T-cell (primary cell): ENCODE results near the gene CCDC88C. TPM values are rescaled to one million over a fixed set of nuclear protein-coding genes. Genes with fewer than 3 reads are reported as not detected.
A peak's percentile ranks its signal among the peaks of the same experiment; 100 is the strongest.

Experiments used
- ATAC-seq, 4 experiments: fragments of 200-7000 bp in 3 of 4; fragments of 150-1000 bp in 1 of 4; cut with Tn5 transposase; replicated peaks in 1 of 4; 1 replicate in 3 of 4; 2 replicates in 1 of 4; pipeline ENCODE4 v1.10.0; 2021; ENCODE audit warnings: moderate library complexity in 3 of 4, mild to moderate bottlenecking in 2 of 4, moderate number of reproducible peaks in 1 of 4
- CTCF ChIA-PET, 2 donors: fragments of 300-600 bp; sonication (Branson Sonifier 250); formaldehyde crosslinking; loops; one replicate each; lab custom pipeline; 2022; ENCODE audit warnings: antibody characterized with exemption in 2 of 2; lab: Charles Lee
- POLR2A ChIA-PET, 2 donors: fragments of 300-600 bp; sonication (Branson Sonifier 250); formaldehyde crosslinking; loops; one replicate each; lab custom pipeline; 2022; ENCODE audit warnings: antibody characterized with exemption in 2 of 2; lab: Charles Lee
- DNase-seq, 35 experiments: peaks; one replicate each; pipeline versions ENCODE4 v3.0.0 to v3.0.0-alpha.2; 2013 to 2023
- H3K27ac ChIP-seq: one replicate; pipeline ENCODE4 v1.5.1; 2013; ENCODE audit warnings: low read length
- H3K27me3 ChIP-seq, 2 experiments: replicated peaks in 1 of 2; 1 replicate in 1 of 2; 2 replicates in 1 of 2; pipeline versions ENCODE4 v1.6.1 to v1.7.0; 2013; ENCODE audit warnings: low read length in 1 of 2, mixed read lengths in 1 of 2; ENCODE audit not compliant: control insufficient read depth in 2 of 2, insufficient read depth in 2 of 2; ENCODE audit errors: extremely low read depth in 1 of 2
- H3K36me3 ChIP-seq, 2 donors: 1 replicate in 1 of 2; 2 replicates in 1 of 2; pipeline versions ENCODE4 v1.6.1 to v1.7.0; 2013; ENCODE audit warnings: low read length in 1 of 2; ENCODE audit not compliant: control insufficient read depth in 2 of 2, insufficient read depth in 1 of 2; ENCODE audit errors: extremely low read depth in 1 of 2
- H3K4me1 ChIP-seq, 2 experiments: 1 replicate in 1 of 2; 2 replicates in 1 of 2; pipeline versions ENCODE4 v1.6.1 to v1.7.0; 2013; ENCODE audit warnings: low read length in 2 of 2, mixed read lengths in 1 of 2; ENCODE audit not compliant: insufficient read depth in 2 of 2, control insufficient read depth in 1 of 2; ENCODE audit errors: extremely low read depth in 1 of 2
- H3K4me3 ChIP-seq, 2 donors: 1 replicate in 1 of 2; 2 replicates in 1 of 2; pipeline versions ENCODE4 v1.5.1 to v1.7.0; 2013; ENCODE audit warnings: mild to moderate bottlenecking in 2 of 2, low read length in 1 of 2, moderate library complexity in 1 of 2; ENCODE audit not compliant: control insufficient read depth in 1 of 2; ENCODE audit errors: extremely low read depth in 1 of 2
- H3K9me3 ChIP-seq: 2 replicates; pipeline ENCODE4 v1.7.0; 2013
- H3K27ac Mint-ChIP-seq, 2 donors: one replicate each; pipeline ENCODE4 v1.8.0; 2020 to 2021; ENCODE audit warnings: mild to moderate bottlenecking in 2 of 2, mixed read lengths in 2 of 2
- H3K27me3 Mint-ChIP-seq, 2 donors: one replicate each; pipeline ENCODE4 v1.8.0; 2021 to 2022; ENCODE audit warnings: mixed read lengths in 2 of 2
- H3K36me3 Mint-ChIP-seq: one replicate; pipeline ENCODE4 v1.8.0; 2021; ENCODE audit warnings: mixed read lengths
- H3K4me1 Mint-ChIP-seq, 3 donors: one replicate each; pipeline ENCODE4 v1.8.0; 2020 to 2022; ENCODE audit warnings: mixed read lengths in 3 of 3, mild to moderate bottlenecking in 1 of 3
- H3K4me3 Mint-ChIP-seq, 3 donors: one replicate each; pipeline ENCODE4 v1.8.0; 2020 to 2022; ENCODE audit warnings: mild to moderate bottlenecking in 3 of 3, mixed read lengths in 3 of 3, moderate library complexity in 3 of 3
- H3K9me3 Mint-ChIP-seq, 3 donors: one replicate each; pipeline ENCODE4 v1.8.0; 2020 to 2022; ENCODE audit warnings: mixed read lengths in 3 of 3
- WGBS: methylation state at CpG from one replicate; pipeline ENCODE4 v1.1.5; 2013; ENCODE audit warnings: missing lambda C conversion rate; ENCODE audit not compliant: insufficient coverage; 5-methylcytosine and 5-hydroxymethylcytosine counted together
- total RNA-seq, 35 experiments: library from RNA in 6 of 35; stranded (reverse) in 6 of 35; fragments of 120-200 nt in 1 of 35; gene quantifications; one replicate each; pipeline versions ENCODE4 v1.2.1 to v1.2.4 and lab custom pipeline; 2013 to 2026

CCDC88C gene
- total RNA-seq, 5 donors from 2014 or later (not counting 1 experiment from before 2014, with no cell fraction given), result 260 to 368 (median 275) TPM

- 92% methylated on average over 2 of the region's 6 CpGs for WGBS
These were observed 94.6 kb downstream of the CCDC88C start for GRCh38 chr14:91323031-91323430.

GRCh38 chr14:91322623-91323022 lies 95.0 kb downstream of the CCDC88C start:
- H3K4me3 ChIP-seq, result no peak overlapping the region
- H3K27me3 Mint-ChIP-seq, result no peaks in the 10 kb centered on the region
- WGBS, result no CpG with 5 or more reads among the region's 6 CpGs
- DNase-seq, result no peak
- H3K4me1 ChIP-seq, result peaks cover 58 to 97% of the 10 kb centered on the region in 2 experiments
- peak overlapping the region; percentile 98 for H3K27ac ChIP-seq
- H3K36me3 Mint-ChIP-seq, result peaks cover 40% of the 10 kb centered on the region
- ATAC-seq, result no peak
- H3K4me1 Mint-ChIP-seq, result peaks cover 84 to 88% (median 84%) of the 10 kb centered on the region in 3 donors
- peak overlapping the region in 1 of 3 donors; percentile 85 for H3K4me3 Mint-ChIP-seq
- H3K36me3 ChIP-seq, result peaks cover 10 to 83% of the 10 kb centered on the region in 2 donors
- H3K27ac Mint-ChIP-seq, result peak overlapping the region; percentile 96 to 98
- POLR2A ChIA-PET, result interaction anchor here in 1 of 2 donors (0.7 kb wide), 1 partner anchor 87 kb away, joined by 5 read pairs; no protein-coding TSS in a partner anchor
- H3K9me3 Mint-ChIP-seq, result no peaks in the 10 kb centered on the region
- CTCF ChIA-PET, result interaction anchor here (0.7 to 3.5 kb wide), 6 partner anchors 44 to 174 kb away, joined by 4 to 32 read pairs (median 6); no protein-coding TSS in a partner anchor
- no peaks in the 10 kb centered on the region for H3K9me3 ChIP-seq
- H3K27me3 ChIP-seq, result no peaks in the 10 kb centered on the region

More at GRCh38 chr14:91323031-91323430, 94.6 kb downstream of the CCDC88C start:
- Mint-ChIP-seq H3K4me1 (peaks cover 84 to 88% (median 84%) of the 10 kb centered on the region in 3 donors), H3K36me3 (peaks cover 40% of the 10 kb centered on the region), H3K9me3 (no peaks in the 10 kb centered on the region), H3K4me3 (peak overlapping the region in 2 of 3 donors; percentile 80 to 85), H3K27me3 (no peaks in the 10 kb centered on the region), H3K27ac (peak overlapping the region; percentile 96 to 98)
- H3K4me3 ChIP-seq, result no peak overlapping the region
- H3K27me3 ChIP-seq, result no peaks in the 10 kb centered on the region
- peak overlapping the region; percentile 98 for H3K27ac ChIP-seq
- DNase-seq (no peak), ATAC-seq (no peak)
- ChIA-PET POLR2A (interaction anchor here in 1 of 2 donors (0.7 to 0.8 kb wide), 2 partner anchors 86 to 94 kb away, joined by 5 read pairs; partner anchors contain the start of gene CCDC88C), CTCF (interaction anchor here (0.6 to 4.4 kb wide), 25 partner anchors 8 to 174 kb away, joined by 3 to 32 read pairs (median 5); partner anchors contain the start of gene CCDC88C (in 1 of the 2))
- H3K9me3 ChIP-seq, result no peaks in the 10 kb centered on the region
- peaks cover 59 to 97% of the 10 kb centered on the region in 2 experiments for H3K4me1 ChIP-seq
- peaks cover 9 to 87% of the 10 kb centered on the region in 2 donors for H3K36me3 ChIP-seq

GRCh38 chr14:91321131-91321530 lies 96.5 kb downstream of the CCDC88C start:
- Mint-ChIP-seq H3K27me3 (no peaks in the 10 kb centered on the region), H3K4me3 (peak overlapping the region in 1 of 3 donors; percentile 34), H3K4me1 (peaks cover 84 to 88% (median 84%) of the 10 kb centered on the region in 3 donors), H3K36me3 (peaks cover 33% of the 10 kb centered on the region), H3K27ac (peak overlapping the region in 1 of 2 donors; percentile 98), H3K9me3 (no peaks in the 10 kb centered on the region)
- WGBS, result 95% methylated on average over 11 of the region's 12 CpGs
- H3K36me3 ChIP-seq, result peaks cover 10 to 79% of the 10 kb centered on the region in 2 donors
- H3K4me3 ChIP-seq, result no peak overlapping the region
- peaks cover 66 to 98% of the 10 kb centered on the region in 2 experiments for H3K4me1 ChIP-seq
- no peak for DNase-seq
- CTCF ChIA-PET, result interaction anchor here in 1 of 2 donors (1.2 kb wide), 2 partner anchors 96 to 106 kb away, joined by 3 to 4 read pairs; partner anchors contain the start of gene CCDC88C
- no peak for ATAC-seq
- H3K9me3 ChIP-seq, result no peaks in the 10 kb centered on the region
- peak overlapping the region; percentile 98 for H3K27ac ChIP-seq
- no peaks in the 10 kb centered on the region for H3K27me3 ChIP-seq
- POLR2A ChIA-PET, result interaction anchor here in 1 of 2 donors (1.2 kb wide), 1 partner anchor 28 kb away, joined by 4 read pairs; no protein-coding TSS in a partner anchor

GRCh38 chr14:91320266-91320665 lies 97.4 kb downstream of the CCDC88C start:
- DNase-seq (no peak), ATAC-seq (no peak)
- Mint-ChIP-seq H3K9me3 (no peaks in the 10 kb centered on the region), H3K4me1 (peaks cover 84 to 88% (median 84%) of the 10 kb centered on the region in 3 donors), H3K27ac (peak overlapping the region; percentile 86 to 98), H3K27me3 (no peaks in the 10 kb centered on the region), H3K36me3 (peaks cover 38% of the 10 kb centered on the region), H3K4me3 (peak overlapping the region in 1 of 3 donors; percentile 27)
- POLR2A ChIA-PET, result interaction anchor here in 1 of 2 donors (0.7 to 1.4 kb wide), 3 partner anchors 11 to 96 kb away, joined by 3 to 9 read pairs (median 6); no protein-coding TSS in a partner anchor
- Histone ChIP-seq H3K4me1 (peaks cover 64 to 98% of the 10 kb centered on the region in 2 experiments), H3K27me3 (no peaks in the 10 kb centered on the region), H3K27ac (peak overlapping the region; percentile 98), H3K4me3 (no peak overlapping the region), H3K36me3 (peaks cover 11 to 80% of the 10 kb centered on the region in 2 donors), H3K9me3 (no peaks in the 10 kb centered on the region)
- CTCF ChIA-PET, result interaction anchor here (0.8 to 1.1 kb wide), 3 partner anchors 30 to 96 kb away, joined by 3 to 11 read pairs (median 4); no protein-coding TSS in a partner anchor
- 100% methylated on average over 9 of the region's 9 CpGs for WGBS

GRCh38 chr14:91318911-91319310 lies 98.7 kb downstream of the CCDC88C start:
- Mint-ChIP-seq H3K9me3 (no peaks in the 10 kb centered on the region), H3K27me3 (no peaks in the 10 kb centered on the region), H3K27ac (peak overlapping the region; percentile 97 to 98), H3K36me3 (peaks cover 43% of the 10 kb centered on the region), H3K4me1 (peaks cover 80 to 88% (median 81%) of the 10 kb centered on the region in 3 donors), H3K4me3 (peak overlapping the region in 1 of 3 donors; percentile 6)
- Histone ChIP-seq H3K27ac (peak overlapping the region; percentile 58), H3K4me1 (peaks cover 54 to 98% of the 10 kb centered on the region in 2 experiments), H3K4me3 (no peak overlapping the region), H3K36me3 (peaks cover 16 to 80% of the 10 kb centered on the region in 2 donors), H3K27me3 (no peaks in the 10 kb centered on the region), H3K9me3 (no peaks in the 10 kb centered on the region)
- WGBS, result 90% methylated on average over 3 of the region's 4 CpGs
- ATAC-seq (no peak), DNase-seq (no peak)
- POLR2A ChIA-PET, result interaction anchor here in 1 of 2 donors (1.4 kb wide), 2 partner anchors 12 to 97 kb away, joined by 3 to 9 read pairs; no protein-coding TSS in a partner anchor
- CTCF ChIA-PET, result interaction anchor here (0.6 to 1.0 kb wide), 6 partner anchors 25 to 592 kb away, joined by 3 to 7 read pairs (median 4); no protein-coding TSS in a partner anchor
